Measurements from ENCODE around the gene DCBLD2.

The DCBLD2 gene

GRCh38 chr3:98755601-98756000, 145.9 kb downstream of the DCBLD2 start:
- no peaks in the 10 kb centered on the region for H3K9me3 ChIP-seq (ENCODE audit: insufficient read depth, low read depth, low read length)
- no peaks in the 10 kb centered on the region for H3K79me2 ChIP-seq (ENCODE audit: control insufficient read depth, insufficient read depth, low read length, poor library complexity)
- H2AK5ac ChIP-seq (ENCODE audit: low read length) = no peak overlapping the region
- H3K4me3 ChIP-seq (ENCODE audit: low read depth, low read length) = no peak overlapping the region
- H3K36me3 ChIP-seq (ENCODE audit: control insufficient read depth in 1 of 2, insufficient read depth in 2 of 2, low read length in 2 of 2) = no peaks in the 10 kb centered on the region
- H2BK120ac ChIP-seq (ENCODE audit: insufficient read depth, low read length, poor library complexity) = no peak overlapping the region
- H3K27ac ChIP-seq (ENCODE audit: low read depth, low read length) = no peak overlapping the region
- H3K79me1 ChIP-seq (ENCODE audit: low read length) = no peaks in the 10 kb centered on the region
- no peak overlapping the region for H4K91ac ChIP-seq (ENCODE audit: low read depth, low read length)
- H3K9ac ChIP-seq (ENCODE audit: low read length) = no peak overlapping the region
- H3K14ac ChIP-seq (ENCODE audit: low read length) = no peak overlapping the region
- DNase-seq = peak in 1 of 2 donors; percentile 91
- H3K4me2 ChIP-seq (ENCODE audit: low read length) = no peak overlapping the region
- no peaks in the 10 kb centered on the region for H3K4me1 ChIP-seq (ENCODE audit: control insufficient read depth in 1 of 2, insufficient read depth in 2 of 2, low read length in 2 of 2)
- no peak overlapping the region for H3K23ac ChIP-seq (ENCODE audit: low read length)
- H3K27me3 ChIP-seq (ENCODE audit: insufficient read depth, low read length) = no peaks in the 10 kb centered on the region
- no peak overlapping the region for H4K8ac ChIP-seq (ENCODE audit: low read depth, low read length)
- no peak overlapping the region for H2BK12ac ChIP-seq (ENCODE audit: low read length)
- no peak overlapping the region for H4K12ac ChIP-seq (ENCODE audit: low read depth, low read length)
- no peak overlapping the region for H3K18ac ChIP-seq (ENCODE audit: low read length)
- no CpG with 5 or more reads among the region's 4 CpGs for WGBS (ENCODE audit: extremely low coverage, insufficient coverage, insufficient read length)
- no peak overlapping the region for H3K4ac ChIP-seq (ENCODE audit: low read depth, low read length)
- H2BK5ac ChIP-seq (ENCODE audit: low read depth, low read length, poor library complexity) = no peak overlapping the region
- H2AFZ ChIP-seq (ENCODE audit: insufficient read depth, low read length, poor library complexity) = no peak overlapping the region

DNA sequence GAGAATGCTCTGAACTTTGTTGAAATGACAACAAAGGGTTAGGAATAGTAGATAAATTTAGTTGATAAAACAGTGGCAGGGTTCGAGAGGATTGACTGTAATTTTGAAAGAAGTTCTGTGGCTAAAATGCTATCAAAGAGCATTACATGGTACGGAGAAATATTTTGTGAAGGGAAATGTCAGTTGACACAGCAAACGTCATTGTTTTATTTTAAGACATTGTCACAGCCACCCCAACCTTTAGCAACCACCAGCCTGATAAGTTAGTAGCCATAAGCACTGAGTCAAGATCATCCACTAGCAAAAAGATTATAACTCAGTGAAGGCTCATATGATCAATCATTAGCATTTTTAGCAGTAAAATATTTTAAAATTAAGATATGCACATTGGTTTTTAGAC, 147.0 kb downstream of the DCBLD2 start:
- Histone ChIP-seq H3K9me3 (ENCODE audit: insufficient read depth, low read depth, low read length) (no peaks in the 10 kb centered on the region), H3K14ac (ENCODE audit: low read length) (no peak overlapping the region), H4K12ac (ENCODE audit: low read depth, low read length) (no peak overlapping the region), H3K23ac (ENCODE audit: low read length) (no peak overlapping the region), H3K36me3 (ENCODE audit: control insufficient read depth in 1 of 2, insufficient read depth in 2 of 2, low read length in 2 of 2) (no peaks in the 10 kb centered on the region), H2BK5ac (ENCODE audit: low read depth, low read length, poor library complexity) (no peak overlapping the region), H3K4me2 (ENCODE audit: low read length) (no peak overlapping the region), H3K79me2 (ENCODE audit: control insufficient read depth, insufficient read depth, low read length, poor library complexity) (no peaks in the 10 kb centered on the region), H2BK12ac (ENCODE audit: low read length) (no peak overlapping the region), H2AK5ac (ENCODE audit: low read length) (no peak overlapping the region), H3K4me1 (ENCODE audit: control insufficient read depth in 1 of 2, insufficient read depth in 2 of 2, low read length in 2 of 2) (no peaks in the 10 kb centered on the region), H2BK120ac (ENCODE audit: insufficient read depth, low read length, poor library complexity) (no peak overlapping the region), H3K9ac (ENCODE audit: low read length) (no peak overlapping the region), H4K91ac (ENCODE audit: low read depth, low read length) (no peak overlapping the region), H3K18ac (ENCODE audit: low read length) (no peak overlapping the region), H3K79me1 (ENCODE audit: low read length) (no peaks in the 10 kb centered on the region), H4K8ac (ENCODE audit: low read depth, low read length) (no peak overlapping the region), H2AFZ (ENCODE audit: insufficient read depth, low read length, poor library complexity) (no peak overlapping the region), H3K4ac (ENCODE audit: low read depth, low read length) (no peak overlapping the region), H3K27me3 (ENCODE audit: insufficient read depth, low read length) (no peaks in the 10 kb centered on the region), H3K27ac (ENCODE audit: low read depth, low read length) (no peak overlapping the region), H3K4me3 (ENCODE audit: low read depth, low read length) (no peak overlapping the region)
- no peak for DNase-seq
- no CpG with 5 or more reads among the region's 3 CpGs for WGBS (ENCODE audit: extremely low coverage, insufficient coverage, insufficient read length)

DNA sequence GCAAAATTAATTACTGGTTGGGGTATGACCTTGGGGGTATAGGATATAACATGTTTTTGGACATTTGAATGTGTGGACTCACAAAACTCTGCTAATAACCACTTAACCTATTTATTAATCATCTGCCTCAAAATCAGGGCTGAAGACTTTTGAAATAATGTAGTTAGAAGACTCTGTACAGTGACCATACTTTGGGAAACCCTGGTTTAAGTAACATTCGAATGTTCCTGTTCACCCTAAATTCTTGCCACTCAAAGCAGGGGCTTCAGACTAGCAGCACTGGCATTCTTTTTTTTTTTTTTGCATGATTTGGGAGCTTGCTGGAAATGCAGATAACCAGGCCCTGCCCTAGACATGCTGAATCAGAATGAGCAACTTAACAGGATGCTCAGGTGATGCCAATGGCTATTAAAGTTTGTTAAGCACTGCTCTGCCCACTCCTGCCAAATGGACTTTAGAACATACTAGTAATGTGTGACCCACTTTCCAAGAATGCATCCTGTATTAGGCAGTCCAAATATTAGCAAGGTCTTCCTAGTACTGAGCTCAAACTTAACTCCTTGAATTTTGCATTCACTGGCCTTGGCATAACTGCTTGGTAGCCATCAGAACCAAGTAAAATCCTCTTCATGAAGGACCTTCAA, 151.1 kb downstream of the DCBLD2 start:
- Histone ChIP-seq H2AK5ac (ENCODE audit: low read length) (no peak overlapping the region), H2BK12ac (ENCODE audit: low read length) (no peak overlapping the region), H3K4me2 (ENCODE audit: low read length) (no peak overlapping the region), H2BK5ac (ENCODE audit: low read depth, low read length, poor library complexity) (no peak overlapping the region), H3K14ac (ENCODE audit: low read length) (no peak overlapping the region), H3K79me2 (ENCODE audit: control insufficient read depth, insufficient read depth, low read length, poor library complexity) (no peaks in the 10 kb centered on the region), H3K4me3 (ENCODE audit: low read depth, low read length) (no peak overlapping the region), H2BK120ac (ENCODE audit: insufficient read depth, low read length, poor library complexity) (no peak overlapping the region), H3K27ac (ENCODE audit: low read depth, low read length) (no peak overlapping the region), H3K4me1 (ENCODE audit: control insufficient read depth in 1 of 2, insufficient read depth in 2 of 2, low read length in 2 of 2) (peaks cover 0 to 2% of the 10 kb centered on the region in 2 experiments), H3K23ac (ENCODE audit: low read length) (no peak overlapping the region), H3K9me3 (ENCODE audit: insufficient read depth, low read depth, low read length) (no peaks in the 10 kb centered on the region), H3K18ac (ENCODE audit: low read length) (no peak overlapping the region), H3K4ac (ENCODE audit: low read depth, low read length) (no peak overlapping the region), H4K91ac (ENCODE audit: low read depth, low read length) (no peak overlapping the region), H4K12ac (ENCODE audit: low read depth, low read length) (no peak overlapping the region), H2AFZ (ENCODE audit: insufficient read depth, low read length, poor library complexity) (no peak overlapping the region), H3K27me3 (ENCODE audit: insufficient read depth, low read length) (no peaks in the 10 kb centered on the region), H3K9ac (ENCODE audit: low read length) (no peak overlapping the region), H4K8ac (ENCODE audit: low read depth, low read length) (no peak overlapping the region), H3K36me3 (ENCODE audit: control insufficient read depth in 1 of 2, insufficient read depth in 2 of 2, low read length in 2 of 2) (no peaks in the 10 kb centered on the region), H3K79me1 (ENCODE audit: low read length) (no peaks in the 10 kb centered on the region)
- DNase-seq = no peak
- WGBS (ENCODE audit: extremely low coverage, insufficient coverage, insufficient read length) = no CpG with 5 or more reads among the region's 1 CpG

- peak in 1 of 2 donors; percentile 40 for DNase-seq
- Histone ChIP-seq H3K4me3 (ENCODE audit: low read depth, low read length) (no peak overlapping the region), H2BK12ac (ENCODE audit: low read length) (no peak overlapping the region), H4K8ac (ENCODE audit: low read depth, low read length) (no peak overlapping the region), H3K14ac (ENCODE audit: low read length) (no peak overlapping the region), H2AFZ (ENCODE audit: insufficient read depth, low read length, poor library complexity) (no peak overlapping the region), H2BK5ac (ENCODE audit: low read depth, low read length, poor library complexity) (no peak overlapping the region), H3K4me1 (ENCODE audit: control insufficient read depth in 1 of 2, insufficient read depth in 2 of 2, low read length in 2 of 2) (peaks cover 0 to 7% of the 10 kb centered on the region in 2 experiments), H3K27ac (ENCODE audit: low read depth, low read length) (no peak overlapping the region), H3K36me3 (ENCODE audit: control insufficient read depth in 1 of 2, insufficient read depth in 2 of 2, low read length in 2 of 2) (no peaks in the 10 kb centered on the region), H4K12ac (ENCODE audit: low read depth, low read length) (no peak overlapping the region), H3K9me3 (ENCODE audit: insufficient read depth, low read depth, low read length) (no peaks in the 10 kb centered on the region), H2BK120ac (ENCODE audit: insufficient read depth, low read length, poor library complexity) (no peak overlapping the region), H3K79me2 (ENCODE audit: control insufficient read depth, insufficient read depth, low read length, poor library complexity) (no peaks in the 10 kb centered on the region), H2AK5ac (ENCODE audit: low read length) (no peak overlapping the region), H3K23ac (ENCODE audit: low read length) (no peak overlapping the region), H3K18ac (ENCODE audit: low read length) (no peak overlapping the region), H3K4me2 (ENCODE audit: low read length) (no peak overlapping the region), H3K27me3 (ENCODE audit: insufficient read depth, low read length) (no peaks in the 10 kb centered on the region), H3K79me1 (ENCODE audit: low read length) (no peaks in the 10 kb centered on the region), H3K4ac (ENCODE audit: low read depth, low read length) (no peak overlapping the region), H3K9ac (ENCODE audit: low read length) (no peak overlapping the region), H4K91ac (ENCODE audit: low read depth, low read length) (no peak overlapping the region)
- WGBS (ENCODE audit: extremely low coverage, insufficient coverage, insufficient read length) = no CpG with 5 or more reads among the region's 4 CpGs
Observed at GRCh38 chr3:98746882-98747281, 154.6 kb downstream of the DCBLD2 start.

All from trophoblast cell (in vitro differentiated cells and primary cell).